ENCODE measurements around the gene DNAJB14. TPM values are rescaled to one million over a fixed set of nuclear protein-coding genes. Genes with fewer than 3 reads are reported as not detected.
A peak's percentile ranks its signal among the peaks of the same experiment; 100 is the strongest.

Gene DNAJB14
- total RNA-seq, 1 experiment from 2014 or later: 41.5 TPM

DNA sequence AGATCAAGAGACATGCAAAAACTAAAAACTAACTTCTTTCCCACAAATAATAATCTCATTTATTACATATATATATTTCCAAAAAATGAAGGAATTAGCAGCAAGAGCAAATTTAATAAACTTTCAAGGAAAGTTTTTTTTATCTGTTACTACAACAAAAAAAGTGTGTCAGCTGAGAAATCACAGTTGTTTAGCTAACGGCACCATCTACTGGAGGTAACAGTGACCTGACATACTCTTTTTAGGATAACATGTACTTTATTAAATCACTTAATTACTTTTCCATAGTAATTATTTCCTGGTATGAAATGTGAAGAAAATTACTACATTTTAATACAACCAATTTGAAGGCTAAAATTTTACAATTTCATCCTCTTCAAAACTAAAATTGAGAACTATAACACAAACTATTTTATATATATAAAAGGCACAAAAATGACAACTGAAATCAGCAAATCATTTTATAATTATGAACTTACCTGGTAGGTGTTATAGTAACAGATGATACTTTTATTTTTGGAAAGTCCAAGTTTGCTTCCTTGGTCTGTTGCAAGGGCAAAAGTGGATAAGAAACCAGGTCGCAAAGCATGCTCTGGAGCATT is 61.3 kb downstream of the DNAJB14 start:
- Histone ChIP-seq H3K27ac (ENCODE audit: low read length) (no peak overlapping the region), H3K27me3 (ENCODE audit: control insufficient read depth, insufficient read depth, low read length) (no peaks in the 10 kb centered on the region), H3K4me3 (ENCODE audit: low read depth in 2 of 2, low read length in 2 of 2) (no peak overlapping the region), H3K9me3 (ENCODE audit: control insufficient read depth, insufficient read depth, low read depth, low read length) (no peaks in the 10 kb centered on the region), H3K36me3 (ENCODE audit: control insufficient read depth, insufficient read depth, low read length) (peaks cover 35% of the 10 kb centered on the region), H3K4me1 (ENCODE audit: control insufficient read depth, insufficient read depth, low read length) (no peaks in the 10 kb centered on the region)
- no TSS peak for BruUV-seq (replicated peaks)
- ChIA-PET CTCF (interaction anchor here (0.6 kb wide), 1 partner anchor 18 kb away, joined by 3 read pairs; no protein-coding TSS in a partner anchor), POLR2A (interaction anchor here (0.6 kb wide), 1 partner anchor 69 kb away, joined by 6 read pairs; no protein-coding TSS in a partner anchor)
- TF ChIP-seq, protein P1, sequence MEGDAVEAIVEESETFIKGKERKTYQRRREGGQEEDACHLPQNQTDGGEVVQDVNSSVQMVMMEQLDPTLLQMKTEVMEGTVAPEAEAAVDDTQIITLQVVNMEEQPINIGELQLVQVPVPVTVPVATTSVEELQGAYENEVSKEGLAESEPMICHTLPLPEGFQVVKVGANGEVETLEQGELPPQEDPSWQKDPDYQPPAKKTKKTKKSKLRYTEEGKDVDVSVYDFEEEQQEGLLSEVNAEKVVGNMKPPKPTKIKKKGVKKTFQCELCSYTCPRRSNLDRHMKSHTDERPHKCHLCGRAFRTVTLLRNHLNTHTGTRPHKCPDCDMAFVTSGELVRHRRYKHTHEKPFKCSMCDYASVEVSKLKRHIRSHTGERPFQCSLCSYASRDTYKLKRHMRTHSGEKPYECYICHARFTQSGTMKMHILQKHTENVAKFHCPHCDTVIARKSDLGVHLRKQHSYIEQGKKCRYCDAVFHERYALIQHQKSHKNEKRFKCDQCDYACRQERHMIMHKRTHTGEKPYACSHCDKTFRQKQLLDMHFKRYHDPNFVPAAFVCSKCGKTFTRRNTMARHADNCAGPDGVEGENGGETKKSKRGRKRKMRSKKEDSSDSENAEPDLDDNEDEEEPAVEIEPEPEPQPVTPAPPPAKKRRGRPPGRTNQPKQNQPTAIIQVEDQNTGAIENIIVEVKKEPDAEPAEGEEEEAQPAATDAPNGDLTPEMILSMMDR (IDR thresholded peaks at IDR 0.05): peak; percentile 38; the same call in 1 of the 2 replicates
- no peak for TF ChIP-seq TCF7L2 (IDR thresholded peaks at IDR 0.05; ENCODE audit: low read depth, low read length)
- ATAC-seq (no peak), DNase-seq (ENCODE audit: low read depth, low spot score) (no peak)
- intact Hi-C loops (cut with micrococcal nuclease; ENCODE audit: unreplicated experiment) (loop anchor here (5.0 kb wide), 1 partner anchor 323 kb away; the partner anchor contains the start of gene TRMT10A), in situ Hi-C loops (cut with HindIII; ENCODE audit: low pct_unique_long_range_greater_than_20kb, low sequenced_read_pairs) (no loop called here)

GRCh38 chr4:99879458-99879857 is 67.0 kb downstream of the DNAJB14 start:
- in situ Hi-C loops (cut with HindIII; ENCODE audit: low pct_unique_long_range_greater_than_20kb, low sequenced_read_pairs): no loop called here

More at GRCh38 chr4:99879458-99879857, 67.0 kb downstream of the DNAJB14 start:
- Histone ChIP-seq H3K36me3 (ENCODE audit: control insufficient read depth, insufficient read depth, low read length) (peaks cover 26% of the 10 kb centered on the region), H3K27ac (ENCODE audit: low read length) (no peak overlapping the region), H3K9me3 (ENCODE audit: control insufficient read depth, insufficient read depth, low read depth, low read length) (no peaks in the 10 kb centered on the region), H3K4me1 (ENCODE audit: control insufficient read depth, insufficient read depth, low read length) (no peaks in the 10 kb centered on the region), H3K27me3 (ENCODE audit: control insufficient read depth, insufficient read depth, low read length) (no peaks in the 10 kb centered on the region), H3K4me3 (ENCODE audit: low read depth in 2 of 2, low read length in 2 of 2) (no peak overlapping the region)
- DNase-seq (ENCODE audit: low read depth, low spot score) (no peak), ATAC-seq (no peak)
- ChIA-PET CTCF (no interaction called here), POLR2A (no interaction called here)
- TF ChIP-seq POLR2AphosphoS5 (IDR thresholded peaks at IDR 0.05; ENCODE audit: low read depth, low read length): no peak
- TF ChIP-seq SIN3A (IDR thresholded peaks at IDR 0.05; ENCODE audit: borderline replicate concordance, insufficient read depth, low read depth, low read length): no peak
- TF ChIP-seq TCF7L2 (IDR thresholded peaks at IDR 0.05; ENCODE audit: low read depth, low read length): no peak
- TF ChIP-seq REST (IDR thresholded peaks at IDR 0.05; ENCODE audit: insufficient read depth in 1 of 2, low read depth in 2 of 2, low read length in 1 of 2): no peak
- TF ChIP-seq, protein P1 (IDR thresholded peaks at IDR 0.05): no peak
- no TSS peak for BruUV-seq (replicated peaks)
- intact Hi-C loops (cut with micrococcal nuclease; ENCODE audit: unreplicated experiment): no loop called here

All from Panc1 (cell line).